GM19328 (cell line): ENCODE data around the gene CCM2.

Source experiments
- ATAC-seq: cut with Tn5 transposase; IDR thresholded peaks from one replicate; pipeline ENCODE4 v1.9.1; 2021; ENCODE audit warnings: mild to moderate bottlenecking, moderate library complexity; ENCODE audit not compliant: unreplicated experiment

CCM2 gene

DNA sequence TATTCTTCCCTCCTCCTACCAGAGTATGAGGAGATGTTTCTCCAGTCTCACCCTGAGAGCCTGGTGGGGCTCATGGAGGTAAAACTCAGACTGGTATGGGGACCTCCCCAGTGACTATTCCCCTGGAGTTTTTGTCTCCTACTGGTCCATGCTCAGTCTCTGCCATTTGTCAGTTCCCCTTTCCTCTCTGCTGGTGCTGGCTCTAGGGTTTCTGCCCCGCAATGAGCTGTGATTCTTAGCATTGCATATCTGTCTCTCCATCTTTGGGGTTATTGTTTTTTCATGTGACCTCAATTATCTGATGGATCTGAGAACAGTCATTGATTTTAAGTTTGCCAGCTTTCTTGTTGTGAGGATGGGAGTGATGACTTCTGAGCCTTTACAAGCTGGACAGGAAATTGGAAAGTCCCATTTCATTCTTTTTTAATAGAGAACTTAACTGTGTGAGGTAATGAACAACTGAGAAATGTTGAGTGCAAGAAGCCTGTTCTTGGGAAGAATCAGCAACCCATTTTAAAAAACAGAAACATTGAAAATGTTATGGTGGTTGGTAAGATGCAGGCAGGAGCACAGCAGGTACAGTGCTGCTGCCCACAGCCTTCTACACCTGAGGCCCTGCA lies 61.9 kb downstream of the CCM2 start:
- no peak for ATAC-seq

DNA sequence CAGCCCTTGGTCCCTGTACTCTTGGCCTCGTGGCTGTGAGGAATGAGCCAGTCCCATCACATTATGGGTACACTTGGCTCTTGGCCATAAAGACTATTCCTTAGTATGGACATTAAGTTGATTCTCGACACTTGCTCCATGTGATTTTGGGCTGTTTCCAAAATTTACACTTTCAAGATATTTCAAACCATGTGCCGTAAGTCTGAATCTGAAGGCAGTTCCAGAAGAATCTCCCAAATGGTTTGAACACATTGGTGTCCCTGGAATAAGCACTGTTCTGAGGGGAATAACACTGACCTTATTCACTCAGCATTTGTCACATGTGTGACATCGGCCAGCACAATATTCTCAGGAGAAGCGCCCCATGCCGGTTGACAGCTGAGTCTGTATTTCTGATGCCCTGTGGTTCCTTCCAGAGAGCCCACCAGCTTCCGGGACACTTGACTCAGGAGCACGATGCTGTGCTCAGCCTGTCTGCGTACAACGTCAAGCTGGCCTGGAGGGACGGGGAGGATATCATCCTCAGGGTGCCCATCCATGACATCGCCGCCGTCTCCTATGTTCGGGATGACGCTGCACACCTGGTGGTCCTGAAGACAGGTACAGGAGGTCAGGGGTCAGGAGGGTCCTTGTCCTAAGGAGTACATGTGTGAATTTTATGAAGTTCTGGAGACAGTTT lies 64.2 kb downstream of the CCM2 start:
- no peak for ATAC-seq

DNA sequence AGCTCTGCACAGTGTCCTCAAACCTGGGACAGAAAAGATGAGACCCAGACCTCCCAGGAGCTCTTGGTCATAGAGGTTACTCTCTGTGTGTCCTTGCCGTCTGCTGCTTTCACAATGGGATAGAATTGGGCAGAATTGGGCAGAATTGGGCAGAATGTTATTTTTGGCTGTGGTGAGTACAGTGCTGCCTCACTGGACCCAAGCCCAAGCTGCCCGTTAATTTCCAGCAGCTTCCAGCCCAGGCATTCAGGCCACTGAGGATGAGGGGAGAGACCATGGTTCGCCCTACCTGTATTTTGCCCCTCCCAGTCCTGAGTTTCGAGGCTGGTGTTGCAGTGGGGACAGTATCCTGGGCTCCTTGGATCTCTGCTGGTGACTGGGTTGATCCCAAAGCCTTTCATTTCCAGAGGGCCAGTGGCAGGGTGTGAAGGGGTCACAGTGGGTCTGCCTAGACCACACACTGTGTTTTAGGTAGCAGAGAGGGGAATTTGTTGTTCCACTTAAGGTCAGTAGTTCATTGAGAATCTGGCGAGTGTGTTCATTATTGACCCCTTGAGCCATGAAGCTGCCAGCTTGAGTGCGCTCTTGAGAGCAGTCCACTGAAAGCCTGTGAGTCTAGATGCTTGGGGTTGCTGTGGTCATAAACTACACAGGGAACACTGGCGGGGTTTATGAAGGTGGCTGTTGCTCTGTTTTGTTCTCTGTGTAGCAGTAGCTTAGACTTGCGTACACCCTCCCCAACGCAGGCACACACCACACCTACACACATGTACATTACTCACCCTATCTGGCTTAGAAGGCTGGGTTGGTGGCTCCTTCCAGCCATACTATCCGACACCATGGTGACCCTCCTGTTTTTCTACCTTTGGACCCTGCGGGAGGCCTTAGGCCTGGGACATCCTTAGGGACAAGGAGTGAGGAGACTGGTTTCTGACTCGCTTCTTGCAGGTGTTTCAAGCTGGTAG lies 65.3 kb downstream of the CCM2 start:
- no peak for ATAC-seq

DNA sequence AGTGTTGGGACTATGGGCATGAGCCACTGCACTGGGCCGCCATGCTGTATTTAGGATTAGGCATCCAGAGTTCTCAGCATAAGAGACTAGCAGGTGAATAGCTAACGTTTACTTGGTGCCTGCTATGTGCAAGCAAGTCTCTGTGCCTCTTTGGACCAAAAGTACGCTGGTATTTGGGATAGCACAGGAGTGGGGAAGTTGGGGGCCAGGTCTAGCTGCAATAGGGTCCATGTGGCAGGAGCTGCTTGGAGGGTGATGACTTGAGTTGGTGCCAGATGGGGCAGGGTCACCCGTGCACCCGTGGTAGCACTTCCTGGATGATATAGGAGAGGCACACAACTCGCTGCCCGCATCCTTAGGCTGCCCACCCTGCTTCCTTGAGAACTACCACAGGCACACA lies 66.4 kb downstream of the CCM2 start:
- ATAC-seq, result no peak

DNA sequence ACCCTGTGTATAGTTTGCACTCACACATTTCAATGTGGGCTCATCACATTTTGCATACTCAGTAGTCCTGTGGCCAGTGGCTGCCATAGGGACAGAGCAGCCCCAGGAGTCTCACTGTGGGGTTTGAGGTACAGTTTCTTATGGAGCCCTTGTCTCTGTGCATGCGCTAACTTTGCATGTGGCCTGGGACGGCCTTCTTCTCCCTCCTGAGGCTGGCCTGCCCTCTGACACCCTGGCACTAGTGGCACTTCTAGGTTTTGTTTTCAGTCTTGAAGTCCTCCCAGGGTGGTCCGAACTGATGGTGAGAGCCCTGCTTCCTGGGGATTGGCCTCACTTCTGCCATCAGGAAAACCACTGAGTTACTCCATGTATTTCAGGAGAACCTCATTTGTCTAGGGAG lies 67.6 kb downstream of the CCM2 start:
- no peak for ATAC-seq

DNA sequence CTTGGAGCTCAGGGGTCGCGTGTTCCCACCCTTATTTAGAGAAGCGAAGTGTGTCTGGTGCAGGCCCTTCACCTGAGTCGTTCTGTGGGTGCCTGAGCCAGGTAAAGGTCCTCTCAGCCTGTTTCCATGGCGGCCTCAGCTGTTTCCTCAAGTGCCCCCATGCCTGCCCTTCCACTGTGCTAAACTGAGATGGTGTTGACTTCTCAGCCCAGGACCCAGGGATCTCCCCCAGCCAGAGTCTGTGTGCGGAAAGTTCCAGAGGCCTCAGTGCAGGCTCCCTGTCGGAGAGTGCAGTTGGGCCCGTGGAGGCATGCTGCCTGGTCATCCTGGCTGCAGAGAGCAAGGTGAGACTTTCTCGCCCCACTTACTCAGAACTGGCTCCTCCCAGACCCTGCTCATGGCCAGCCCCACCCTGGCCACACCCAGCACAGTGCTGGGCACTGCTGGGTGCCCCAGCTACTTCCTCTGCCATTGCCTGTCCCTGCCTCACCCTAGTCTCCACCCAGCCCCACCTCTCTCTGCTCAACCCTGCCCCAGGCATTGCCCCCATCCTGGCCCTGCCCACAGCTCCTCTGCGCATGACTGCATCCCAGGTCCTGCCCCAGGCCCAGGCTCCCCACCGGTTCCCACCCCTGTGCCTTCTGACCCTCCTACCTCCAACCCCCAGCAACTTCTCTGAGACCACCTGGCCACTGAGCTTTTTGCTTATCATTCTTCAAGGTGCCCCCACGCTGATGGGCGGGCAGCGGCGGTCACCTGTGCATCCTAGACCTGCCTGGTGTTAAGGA lies 68.4 kb downstream of the CCM2 start:
- no peak for ATAC-seq

DNA sequence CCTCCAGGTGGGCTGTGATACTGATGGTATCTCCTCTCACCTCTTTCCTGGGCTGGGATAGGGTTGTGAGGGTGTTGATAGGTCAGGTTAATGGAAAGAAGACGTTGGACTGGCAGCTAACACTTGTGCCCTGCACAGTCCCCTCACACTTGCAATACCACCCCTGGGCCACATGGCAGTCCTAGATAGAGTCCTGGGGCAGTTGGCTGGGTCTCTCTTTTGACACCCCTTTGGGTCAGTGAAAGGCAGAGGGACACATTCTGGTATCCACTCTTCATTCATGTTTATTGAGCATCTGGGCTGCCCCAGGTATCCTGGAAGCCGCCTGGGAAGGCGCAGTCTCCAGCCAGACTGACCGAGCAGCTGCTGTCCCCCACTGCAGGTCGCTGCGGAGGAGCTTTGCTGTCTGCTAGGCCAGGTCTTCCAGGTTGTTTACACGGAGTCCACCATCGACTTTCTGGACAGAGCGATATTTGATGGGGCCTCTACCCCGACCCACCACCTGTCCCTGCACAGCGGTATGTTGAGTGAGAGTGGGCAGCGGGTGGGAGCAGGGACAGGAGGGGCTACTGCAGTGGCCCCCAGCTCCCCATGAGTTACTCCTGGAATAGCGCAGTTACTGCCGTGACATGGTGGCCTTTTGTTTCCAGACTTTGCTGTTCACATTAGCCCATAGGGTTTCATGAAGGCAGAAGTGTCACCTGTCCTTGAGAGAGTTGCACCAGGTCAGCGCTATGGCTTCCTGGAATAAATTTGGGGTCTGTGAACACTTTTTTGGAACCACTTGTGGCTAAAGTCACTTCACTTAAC lies 69.6 kb downstream of the CCM2 start:
- ATAC-seq, result no peak

DNA sequence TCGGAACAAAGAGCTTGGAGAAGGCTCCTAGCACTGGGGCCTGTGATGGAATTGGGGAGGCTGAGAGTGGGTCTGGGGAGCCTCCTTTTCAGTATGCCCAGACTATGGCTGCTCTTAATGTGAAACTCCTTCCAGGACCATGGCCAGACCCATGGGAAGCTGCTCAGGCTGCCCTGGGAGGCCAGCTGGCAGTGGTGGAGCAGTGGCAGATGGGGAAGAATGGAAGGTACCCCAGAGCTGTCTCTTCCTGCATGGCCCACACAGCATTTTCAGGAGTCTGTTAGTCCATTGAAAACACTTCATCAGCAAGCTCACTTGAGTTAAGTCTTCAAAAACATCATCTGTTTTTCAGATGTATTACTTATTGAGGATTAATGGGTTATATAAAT lies 70.2 kb downstream of the CCM2 start:
- ATAC-seq, result no peak

DNA sequence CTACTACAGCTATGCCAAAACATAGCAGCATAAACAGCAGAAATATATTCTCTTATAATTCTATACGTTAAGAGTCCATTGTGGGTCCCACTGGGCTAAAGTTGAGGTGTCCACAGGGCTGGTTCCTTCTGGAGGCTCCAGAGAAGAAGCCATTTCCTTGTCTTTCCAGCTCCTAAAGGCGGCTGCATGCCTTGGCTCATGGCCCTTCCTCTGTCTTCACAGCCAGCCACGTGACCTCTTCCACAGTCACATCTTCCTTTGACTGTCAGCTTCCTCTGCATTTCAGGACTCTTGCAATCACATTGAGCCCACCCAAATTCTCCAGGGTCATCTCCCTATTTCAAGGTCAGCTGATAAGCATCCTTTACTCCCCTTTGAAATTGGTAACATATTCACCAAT lies 71.5 kb downstream of the CCM2 start:
- no peak for ATAC-seq

DNA sequence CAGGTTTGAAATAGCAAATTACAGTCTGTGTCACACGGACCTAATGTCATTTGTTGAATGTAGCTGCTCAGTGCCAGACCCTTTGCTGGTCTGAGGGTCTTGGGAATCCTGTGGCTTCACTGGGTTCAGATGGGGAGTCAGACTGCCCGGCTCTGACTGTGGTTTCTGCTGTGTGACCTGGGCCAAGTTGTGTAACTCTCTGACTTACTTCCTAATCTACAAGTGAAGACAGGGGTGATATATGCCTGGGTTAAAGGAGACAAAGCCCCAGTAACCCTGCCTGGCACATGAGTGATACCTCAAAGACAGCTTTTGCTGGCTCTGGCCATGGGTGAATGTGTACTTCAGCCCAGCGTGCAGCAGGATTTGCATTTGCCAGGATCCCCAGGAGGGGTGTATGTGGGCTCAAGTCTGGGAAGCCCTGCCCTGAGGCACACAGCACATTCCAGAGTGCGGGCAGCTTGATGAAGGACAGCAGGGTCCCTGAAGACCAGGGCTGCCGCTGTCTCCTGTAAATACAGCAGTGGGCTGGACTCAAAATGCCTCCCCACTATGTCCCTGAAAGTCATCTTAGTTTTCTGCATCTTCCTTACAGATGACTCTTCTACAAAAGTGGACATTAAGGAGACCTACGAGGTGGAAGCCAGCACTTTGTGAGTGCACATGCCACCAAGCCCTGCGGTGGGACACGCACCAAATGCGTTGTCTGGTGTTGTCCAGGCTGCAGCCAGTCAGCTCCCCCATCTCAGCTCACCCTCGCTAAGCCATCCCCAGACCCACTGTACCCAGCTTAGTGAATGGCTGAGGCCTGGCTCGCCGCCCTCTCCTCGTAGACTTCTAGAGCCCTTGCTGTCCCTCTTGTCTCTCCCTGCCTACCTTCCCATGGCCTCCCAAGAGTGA lies 72.4 kb downstream of the CCM2 start:
- no peak for ATAC-seq

DNA sequence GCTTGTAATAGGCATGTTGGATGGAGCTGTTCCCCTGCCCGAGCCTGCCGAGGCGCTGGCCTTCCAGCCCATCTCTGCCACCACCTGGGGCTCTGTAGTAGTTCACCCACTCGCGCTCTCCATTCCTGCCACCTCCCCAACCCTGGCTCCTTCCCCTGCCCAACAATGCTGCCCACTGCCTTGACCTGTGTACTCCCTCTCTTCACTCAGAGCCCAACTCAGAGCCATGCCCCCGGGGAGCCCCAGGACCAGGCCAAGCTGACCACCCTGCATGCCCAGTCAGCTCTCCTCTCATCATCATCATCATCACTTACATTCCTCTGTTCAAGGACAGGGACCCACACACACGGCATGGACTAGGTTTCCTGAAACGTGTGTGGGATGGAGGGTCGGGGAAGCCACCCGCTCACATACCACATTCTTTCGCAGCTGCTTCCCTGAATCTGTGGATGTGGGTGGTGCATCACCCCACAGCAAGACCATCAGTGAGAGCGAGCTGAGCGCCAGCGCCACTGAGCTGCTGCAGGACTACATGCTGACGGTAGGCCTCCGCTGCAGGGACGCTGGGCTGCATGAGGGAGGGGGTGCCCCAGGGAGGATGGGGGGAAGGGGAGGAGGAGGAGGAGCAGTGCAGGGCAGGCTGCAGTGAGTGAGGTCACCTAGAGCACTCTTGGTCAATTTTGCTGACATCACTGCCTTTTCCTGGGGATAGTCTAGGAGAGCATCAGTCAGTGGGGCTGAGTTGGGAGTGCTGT lies 73.2 kb downstream of the CCM2 start:
- ATAC-seq, result no peak

DNA sequence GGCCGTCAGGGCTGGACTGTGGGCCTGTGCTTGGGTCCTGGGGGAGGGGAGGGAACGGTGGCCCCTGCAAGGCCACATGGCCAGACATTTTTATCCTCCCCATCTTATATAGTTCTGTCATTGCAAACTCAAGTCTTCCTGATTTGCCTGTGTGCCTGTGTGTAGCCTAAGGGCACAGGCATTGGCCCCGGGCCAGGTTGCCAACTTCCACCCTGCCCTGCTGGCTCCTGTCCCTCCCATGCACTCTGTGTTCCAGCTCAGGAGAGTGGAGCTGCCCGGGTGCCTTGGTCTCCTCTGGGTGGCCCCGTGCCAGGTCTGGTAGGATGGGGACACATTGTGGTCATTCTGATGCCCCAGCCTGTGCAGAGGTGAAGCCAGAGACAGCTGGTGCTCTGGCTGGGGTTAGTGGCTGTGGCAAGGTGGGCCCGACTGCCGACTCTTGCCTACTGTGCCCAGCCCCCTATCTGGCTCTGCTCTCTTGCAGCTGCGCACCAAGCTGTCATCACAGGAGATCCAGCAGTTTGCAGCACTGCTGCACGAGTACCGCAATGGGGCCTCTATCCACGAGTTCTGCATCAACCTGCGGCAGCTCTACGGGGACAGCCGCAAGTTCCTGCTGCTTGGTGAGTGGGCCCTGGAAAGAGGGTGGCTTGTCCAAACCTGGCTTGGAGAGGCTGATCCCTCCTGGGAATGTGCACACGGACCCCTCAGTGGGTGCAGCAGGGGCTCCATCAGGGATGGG lies 74.0 kb downstream of the CCM2 start:
- no peak for ATAC-seq

DNA sequence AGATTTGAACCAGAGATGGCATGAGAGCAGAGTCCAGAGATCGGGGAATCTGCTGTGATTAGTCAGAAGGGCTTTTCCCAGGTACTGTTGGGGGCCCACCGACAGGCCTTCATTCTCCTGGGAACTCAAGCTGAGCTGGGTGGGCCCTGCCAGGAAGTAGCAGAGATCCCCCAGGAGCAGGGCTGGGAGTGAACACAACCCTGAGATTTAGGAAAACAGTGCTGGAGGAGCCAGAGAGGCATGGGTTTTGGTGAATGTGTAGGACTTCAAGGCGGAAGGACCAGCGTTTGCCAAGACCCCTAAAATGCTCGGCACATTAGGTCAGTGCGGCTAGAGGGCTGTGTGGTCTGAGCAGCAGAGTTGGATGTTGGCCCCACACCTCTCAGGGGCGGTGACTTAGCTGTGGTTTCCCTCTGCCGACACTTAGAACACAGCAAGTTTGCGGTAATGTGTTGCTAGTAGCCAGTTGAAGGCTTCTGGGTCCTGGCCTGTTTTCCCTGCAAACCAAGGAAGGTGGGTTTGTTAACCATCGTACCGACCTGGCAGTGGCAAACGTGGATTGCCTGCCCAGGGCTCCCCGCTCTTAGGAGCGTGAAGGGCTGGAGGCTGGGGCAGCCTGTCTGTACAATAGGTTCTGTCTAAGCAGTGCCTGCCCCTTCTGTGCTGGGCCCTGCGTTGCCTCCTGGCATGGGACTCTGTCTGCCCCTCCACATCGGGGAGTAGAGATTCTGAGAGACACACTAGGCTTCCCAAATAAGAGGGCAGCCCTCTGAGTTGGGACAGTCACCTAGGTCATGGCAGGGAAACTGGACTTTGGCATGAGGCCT lies 74.7 kb downstream of the CCM2 start:
- no peak for ATAC-seq

DNA sequence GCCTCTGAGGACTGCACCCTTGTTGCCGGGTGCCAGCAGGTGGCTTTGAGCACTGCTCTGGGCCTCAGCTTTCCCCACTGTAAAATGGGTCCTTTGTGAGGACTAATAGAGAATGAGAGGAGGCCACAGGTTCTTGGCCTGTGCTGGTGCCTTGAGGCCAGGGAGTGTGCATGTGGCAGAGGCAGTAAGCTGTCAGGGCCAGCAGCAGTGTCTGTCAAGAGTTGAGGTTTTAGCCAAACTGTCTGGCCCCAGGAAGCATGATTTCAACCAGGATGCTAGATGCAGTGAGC lies 75.3 kb downstream of the CCM2 start:
- ATAC-seq, result no peak

DNA sequence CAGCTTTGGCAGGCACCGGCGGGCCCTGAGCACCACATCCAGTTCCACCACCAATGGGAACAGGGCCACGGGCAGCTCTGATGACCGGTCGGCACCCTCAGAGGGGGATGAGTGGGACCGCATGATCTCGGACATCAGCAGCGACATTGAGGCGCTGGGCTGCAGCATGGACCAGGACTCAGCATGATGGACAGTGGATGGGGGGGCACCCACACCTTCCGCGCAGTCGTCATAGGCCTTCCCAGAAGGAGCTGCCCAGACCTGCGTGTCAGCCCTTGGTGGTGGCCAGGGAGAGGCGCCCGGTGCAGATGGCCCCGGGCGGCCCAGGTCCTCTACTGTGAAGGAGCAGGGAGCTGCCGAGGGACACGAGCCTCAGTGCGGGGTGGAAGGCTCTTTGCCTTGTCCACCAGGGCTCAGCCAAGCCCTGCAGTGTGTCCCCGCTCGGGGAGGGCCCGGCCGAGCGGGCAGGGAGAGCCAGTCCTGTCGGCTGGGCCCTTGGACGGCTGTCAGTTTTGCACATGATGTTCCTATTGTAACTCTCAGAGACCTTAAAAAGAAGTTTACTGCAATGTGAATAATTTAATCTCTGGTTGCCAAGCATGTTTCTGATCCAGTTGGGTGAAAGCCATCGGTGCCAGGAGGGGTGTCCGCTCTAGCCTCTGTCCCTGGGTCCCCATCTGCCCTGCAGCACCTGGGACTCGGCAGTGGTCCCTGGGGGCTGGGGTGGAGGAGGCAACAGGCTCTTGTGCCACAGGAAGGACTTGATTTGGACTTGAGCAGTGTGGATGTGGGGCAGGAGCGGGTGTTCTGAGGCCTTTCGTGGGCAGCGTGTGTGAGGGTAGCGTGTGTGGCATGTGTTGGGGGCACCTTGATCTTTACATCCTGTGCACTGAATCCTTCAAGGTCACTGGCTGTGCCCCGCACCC lies 76.1 kb downstream of the CCM2 start:
- ATAC-seq, result no peak

DNA sequence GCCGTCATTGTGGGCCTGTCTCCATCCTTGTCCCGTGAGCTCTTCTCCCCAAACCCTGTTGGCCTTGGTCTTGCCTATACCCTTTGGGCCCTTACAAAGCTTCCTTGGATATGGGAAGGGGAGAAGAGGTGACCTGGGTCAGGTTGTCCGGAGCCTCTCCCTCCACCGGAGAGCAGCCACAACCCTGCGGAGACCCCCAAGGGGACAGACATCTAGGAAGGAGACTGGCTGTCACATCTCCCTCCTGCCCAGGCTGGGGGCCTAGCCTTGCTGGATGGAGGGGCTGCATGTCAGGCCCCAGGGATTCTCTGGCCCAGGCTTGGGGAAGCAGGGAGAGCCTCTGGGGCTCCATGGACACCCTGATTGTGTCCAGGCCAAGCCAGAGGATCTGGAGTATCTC lies 76.9 kb downstream of the CCM2 start:
- ATAC-seq, result no peak
